ENCODE data around the gene SLC12A7.

SLC12A7 gene

GRCh38 chr5:1112596-1113331 lies 901 bp upstream of the SLC12A7 start:
- H3K4me1 ChIP-seq (ENCODE audit: control insufficient read depth, low read depth, low read length), result peaks cover 9% of the 10 kb centered on the region
- no peaks in the 10 kb centered on the region for H3K9me3 ChIP-seq (ENCODE audit: control insufficient read depth, low read depth, low read length)
- no peak overlapping the region for H3K27ac ChIP-seq (ENCODE audit: low read length)
- H3K36me3 ChIP-seq (ENCODE audit: control insufficient read depth, low read depth, low read length), result no peaks in the 10 kb centered on the region
- H3K4me3 ChIP-seq (ENCODE audit: low read length), result no peak overlapping the region
- H3K9ac ChIP-seq (ENCODE audit: low read length), result no peak overlapping the region
- H3K27me3 ChIP-seq (ENCODE audit: control insufficient read depth, insufficient read depth, low read length), result no peaks in the 10 kb centered on the region

GRCh38 chr5:1111241-1111726 lies 579 bp downstream of the SLC12A7 start:
- Histone ChIP-seq H3K27ac (ENCODE audit: low read length) (no peak overlapping the region), H3K9ac (ENCODE audit: low read length) (peak overlapping the region; percentile 52), H3K4me1 (ENCODE audit: control insufficient read depth, low read depth, low read length) (peaks cover 22% of the 10 kb centered on the region), H3K27me3 (ENCODE audit: control insufficient read depth, insufficient read depth, low read length) (no peaks in the 10 kb centered on the region), H3K4me3 (ENCODE audit: low read length) (peak overlapping the region; percentile 67), H3K9me3 (ENCODE audit: control insufficient read depth, low read depth, low read length) (no peaks in the 10 kb centered on the region), H3K36me3 (ENCODE audit: control insufficient read depth, low read depth, low read length) (no peaks in the 10 kb centered on the region)

- Histone ChIP-seq H3K4me3 (ENCODE audit: low read length) (peak overlapping the region; percentile 67), H3K9ac (ENCODE audit: low read length) (peak overlapping the region; percentile 52), H3K27ac (ENCODE audit: low read length) (no peak overlapping the region), H3K36me3 (ENCODE audit: control insufficient read depth, low read depth, low read length) (no peaks in the 10 kb centered on the region), H3K4me1 (ENCODE audit: control insufficient read depth, low read depth, low read length) (peaks cover 27% of the 10 kb centered on the region), H3K27me3 (ENCODE audit: control insufficient read depth, insufficient read depth, low read length) (no peaks in the 10 kb centered on the region), H3K9me3 (ENCODE audit: control insufficient read depth, low read depth, low read length) (no peaks in the 10 kb centered on the region)
Measured at GRCh38 chr5:1110307-1111240, 1.3 kb downstream of the SLC12A7 start.

DNA sequence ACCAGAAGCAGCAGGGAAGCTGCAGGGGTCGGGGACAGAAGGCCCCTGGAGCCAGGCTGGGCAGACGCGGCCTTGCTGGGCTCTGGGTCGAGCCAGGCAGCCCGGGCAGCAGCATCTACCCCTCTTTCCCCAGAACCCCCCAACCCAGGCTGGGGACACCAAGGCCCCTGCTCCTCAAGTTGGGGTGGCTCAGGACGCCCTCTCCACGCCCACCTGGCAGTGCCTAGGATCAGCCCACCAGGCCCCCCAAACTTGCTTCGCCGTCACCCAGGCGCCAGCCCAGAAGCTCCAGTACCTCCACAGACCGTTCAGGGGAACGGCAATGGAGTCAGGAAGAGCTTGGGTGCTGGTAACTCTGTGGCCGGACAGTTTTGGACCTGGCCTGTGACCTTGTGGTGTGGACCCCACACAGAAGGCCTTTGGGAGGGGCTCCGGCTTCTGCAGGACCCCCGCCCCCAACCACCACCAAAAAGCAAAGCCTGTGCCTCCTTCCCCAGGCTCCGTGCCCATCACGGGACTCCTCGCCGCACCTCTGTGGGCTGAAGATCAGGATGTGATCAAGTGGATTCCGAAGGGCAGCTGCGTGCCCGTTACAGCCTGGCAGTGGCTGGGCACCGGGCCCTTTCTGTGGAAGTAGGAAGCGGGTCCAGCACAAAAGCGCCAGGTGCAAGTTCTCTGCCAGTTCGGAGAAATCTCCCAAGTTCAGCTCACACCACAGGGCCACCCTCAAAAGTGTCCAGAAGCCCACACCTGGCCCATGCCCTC lies 2.1 kb downstream of the SLC12A7 start:
- Histone ChIP-seq H3K27me3 (ENCODE audit: control insufficient read depth, insufficient read depth, low read length) (no peaks in the 10 kb centered on the region), H3K9ac (ENCODE audit: low read length) (no peak overlapping the region), H3K4me3 (ENCODE audit: low read length) (no peak overlapping the region), H3K4me1 (ENCODE audit: control insufficient read depth, low read depth, low read length) (peaks cover 32% of the 10 kb centered on the region), H3K9me3 (ENCODE audit: control insufficient read depth, low read depth, low read length) (no peaks in the 10 kb centered on the region), H3K27ac (ENCODE audit: low read length) (no peak overlapping the region), H3K36me3 (ENCODE audit: control insufficient read depth, low read depth, low read length) (no peaks in the 10 kb centered on the region)

DNA sequence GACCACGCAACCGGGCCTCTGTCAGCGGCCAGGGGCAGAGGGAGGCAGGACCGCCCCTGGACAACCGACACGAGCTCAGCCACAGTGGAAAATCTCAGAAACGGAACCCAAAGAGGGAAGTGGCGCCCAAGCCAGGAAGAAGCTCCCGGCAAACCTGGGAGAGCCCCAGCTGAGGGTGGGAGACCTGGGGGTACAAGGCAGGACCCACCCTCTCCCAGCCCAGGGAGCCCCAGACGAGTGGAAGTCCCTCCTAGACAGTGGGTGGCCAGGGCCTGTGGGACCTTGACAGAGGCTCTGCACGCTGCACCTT lies 3.0 kb downstream of the SLC12A7 start:
- Histone ChIP-seq H3K4me1 (ENCODE audit: control insufficient read depth, low read depth, low read length) (peaks cover 32% of the 10 kb centered on the region), H3K9me3 (ENCODE audit: control insufficient read depth, low read depth, low read length) (no peaks in the 10 kb centered on the region), H3K27me3 (ENCODE audit: control insufficient read depth, insufficient read depth, low read length) (no peaks in the 10 kb centered on the region), H3K9ac (ENCODE audit: low read length) (no peak overlapping the region), H3K27ac (ENCODE audit: low read length) (no peak overlapping the region), H3K4me3 (ENCODE audit: low read length) (no peak overlapping the region), H3K36me3 (ENCODE audit: control insufficient read depth, low read depth, low read length) (no peaks in the 10 kb centered on the region)

DNA sequence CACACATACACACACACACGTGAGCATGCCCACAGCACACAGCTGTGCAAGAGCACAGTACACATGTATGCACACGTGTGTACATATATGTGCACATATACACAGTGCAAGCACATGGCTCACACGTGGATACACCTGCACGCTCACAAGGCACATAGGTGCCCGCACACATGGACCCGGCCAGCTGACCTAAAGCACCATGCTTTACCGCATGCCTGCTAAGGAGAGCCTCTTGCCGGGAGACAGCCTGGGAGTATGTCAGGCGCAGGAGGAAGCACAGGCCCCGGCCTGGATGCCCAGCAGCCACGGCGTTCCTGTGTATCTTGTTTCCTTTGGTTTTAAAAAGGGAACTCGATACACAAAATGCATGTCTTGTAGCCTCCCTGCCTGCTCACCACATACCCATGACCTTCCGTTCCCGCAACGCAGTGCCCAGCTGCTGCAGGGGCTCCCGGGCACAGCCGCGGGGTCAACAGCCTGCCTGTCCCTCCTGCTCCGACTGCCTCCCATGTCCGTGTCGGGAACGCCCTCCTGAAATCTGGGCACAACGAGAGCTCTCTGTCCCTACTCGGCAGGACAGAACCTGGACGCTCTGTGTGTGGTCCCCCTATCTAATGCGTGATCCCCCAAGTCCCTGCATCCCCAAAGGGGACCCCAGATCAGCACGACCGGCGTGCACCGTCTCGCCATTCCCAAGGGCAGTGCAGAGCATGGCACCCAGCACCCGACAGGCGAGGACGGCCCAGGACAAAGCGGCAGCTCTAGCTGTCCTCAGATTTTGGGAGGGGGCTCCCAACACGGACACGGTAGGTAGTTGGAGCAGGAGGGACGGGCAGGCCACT lies 3.6 kb downstream of the SLC12A7 start:
- no peak overlapping the region for H3K27ac ChIP-seq (ENCODE audit: low read length)
- H3K9me3 ChIP-seq (ENCODE audit: control insufficient read depth, low read depth, low read length), result no peaks in the 10 kb centered on the region
- H3K4me1 ChIP-seq (ENCODE audit: control insufficient read depth, low read depth, low read length), result peaks cover 32% of the 10 kb centered on the region
- H3K4me3 ChIP-seq (ENCODE audit: low read length), result no peak overlapping the region
- no peaks in the 10 kb centered on the region for H3K27me3 ChIP-seq (ENCODE audit: control insufficient read depth, insufficient read depth, low read length)
- no peak overlapping the region for H3K9ac ChIP-seq (ENCODE audit: low read length)
- no peaks in the 10 kb centered on the region for H3K36me3 ChIP-seq (ENCODE audit: control insufficient read depth, low read depth, low read length)

DNA sequence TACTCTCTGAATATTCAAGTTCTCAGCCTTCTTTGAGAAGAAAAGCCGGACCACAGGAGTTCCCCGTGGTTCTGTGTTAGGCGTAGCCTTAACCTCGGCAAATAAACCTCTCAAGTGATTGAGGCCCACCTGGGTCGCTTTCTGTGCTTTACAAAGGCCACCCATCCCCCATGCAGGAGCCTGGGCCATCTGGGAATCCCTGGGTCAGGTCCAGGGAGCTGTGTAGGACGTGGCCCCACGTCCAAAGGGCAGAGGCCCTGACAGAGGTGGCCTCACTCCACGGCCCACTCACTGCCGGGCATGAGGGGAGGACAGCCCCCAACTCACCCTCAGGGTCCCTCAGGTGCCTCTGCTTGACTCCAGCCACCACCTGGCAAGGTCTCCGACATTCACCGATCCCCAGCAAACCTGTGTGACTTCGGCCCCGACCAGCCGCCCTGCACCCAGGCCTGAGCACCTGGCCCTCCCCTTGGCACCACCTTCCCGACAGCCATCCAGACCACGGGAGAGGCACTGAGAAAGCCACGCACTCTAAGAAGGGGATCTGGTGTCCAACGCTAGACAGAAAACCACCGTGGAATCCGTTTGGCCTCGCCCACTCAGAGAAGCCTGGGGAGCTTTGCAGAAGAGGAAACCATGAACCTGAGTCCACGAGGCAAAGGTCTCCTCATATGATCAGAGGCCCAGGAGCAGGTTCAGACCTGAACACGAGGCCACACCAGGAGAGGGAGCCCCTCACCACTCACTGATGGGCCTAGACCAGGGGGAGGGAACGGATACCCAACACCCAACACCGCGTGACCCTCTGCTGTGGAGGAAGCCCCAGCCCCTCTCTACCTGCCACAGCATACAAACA lies 4.5 kb downstream of the SLC12A7 start:
- Histone ChIP-seq H3K36me3 (ENCODE audit: control insufficient read depth, low read depth, low read length) (no peaks in the 10 kb centered on the region), H3K4me1 (ENCODE audit: control insufficient read depth, low read depth, low read length) (peaks cover 35% of the 10 kb centered on the region), H3K9ac (ENCODE audit: low read length) (no peak overlapping the region), H3K27me3 (ENCODE audit: control insufficient read depth, insufficient read depth, low read length) (no peaks in the 10 kb centered on the region), H3K4me3 (ENCODE audit: low read length) (peak overlapping the region; percentile 0), H3K9me3 (ENCODE audit: control insufficient read depth, low read depth, low read length) (no peaks in the 10 kb centered on the region), H3K27ac (ENCODE audit: low read length) (peak overlapping the region; percentile 56)

DNA sequence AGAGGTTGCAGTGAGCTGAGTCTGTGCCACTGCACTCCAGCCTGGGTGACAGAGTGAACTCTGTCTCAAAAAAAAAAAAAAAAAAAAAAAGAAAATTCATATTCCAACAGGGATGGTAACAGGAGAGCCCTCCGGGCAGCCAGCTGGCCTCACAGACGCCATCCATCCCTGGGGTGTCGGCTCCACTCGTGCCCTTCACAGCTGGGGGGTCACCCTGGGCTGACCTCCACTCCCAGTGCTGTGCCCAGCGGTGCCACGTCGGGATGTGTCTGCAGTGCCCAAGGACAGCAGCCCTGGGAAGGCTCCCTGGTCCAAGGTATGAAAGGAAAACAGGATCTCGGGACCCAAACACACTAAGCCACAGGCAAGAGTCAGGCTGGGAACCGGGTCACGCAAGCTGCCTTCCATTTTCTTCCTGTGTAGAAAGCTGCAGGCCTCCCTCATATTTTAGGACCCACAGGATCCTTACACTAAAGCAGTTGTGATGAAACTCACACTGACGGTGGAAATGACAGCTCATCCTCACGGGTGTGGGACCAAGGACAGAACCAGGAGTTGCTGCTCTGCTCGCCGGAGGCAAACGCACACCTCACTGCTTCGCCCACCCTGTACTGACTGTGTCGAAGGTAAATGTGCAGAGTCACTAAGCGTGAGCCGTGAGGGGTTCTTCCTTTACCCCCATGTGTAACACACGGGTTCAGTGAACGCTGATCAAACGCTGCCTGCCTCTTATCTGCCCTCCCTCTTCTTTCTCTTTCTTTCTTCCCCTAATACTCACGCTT lies 5.3 kb downstream of the SLC12A7 start:
- Histone ChIP-seq H3K36me3 (ENCODE audit: control insufficient read depth, low read depth, low read length) (no peaks in the 10 kb centered on the region), H3K9me3 (ENCODE audit: control insufficient read depth, low read depth, low read length) (no peaks in the 10 kb centered on the region), H3K27me3 (ENCODE audit: control insufficient read depth, insufficient read depth, low read length) (no peaks in the 10 kb centered on the region), H3K9ac (ENCODE audit: low read length) (peak overlapping the region; percentile 24), H3K4me1 (ENCODE audit: control insufficient read depth, low read depth, low read length) (peaks cover 42% of the 10 kb centered on the region), H3K4me3 (ENCODE audit: low read length) (peak overlapping the region; percentile 0), H3K27ac (ENCODE audit: low read length) (peak overlapping the region; percentile 56)

- Histone ChIP-seq H3K27ac (ENCODE audit: low read length) (no peak overlapping the region), H3K36me3 (ENCODE audit: control insufficient read depth, low read depth, low read length) (no peaks in the 10 kb centered on the region), H3K27me3 (ENCODE audit: control insufficient read depth, insufficient read depth, low read length) (no peaks in the 10 kb centered on the region), H3K9me3 (ENCODE audit: control insufficient read depth, low read depth, low read length) (no peaks in the 10 kb centered on the region), H3K9ac (ENCODE audit: low read length) (no peak overlapping the region), H3K4me1 (ENCODE audit: control insufficient read depth, low read depth, low read length) (peaks cover 46% of the 10 kb centered on the region), H3K4me3 (ENCODE audit: low read length) (no peak overlapping the region)
Measured at GRCh38 chr5:1105350-1106265, 6.3 kb downstream of the SLC12A7 start.

Measured in iPS-18a (cell line).